Measurements from ENCODE around the gene GHRH.

The GHRH gene

GRCh38 chr20:37301120-37301519 is 39.5 kb upstream of the GHRH start:
- no peak overlapping the region for H3K4me3 ChIP-seq (ENCODE audit: low read depth in 1 of 2, low read length in 2 of 2)
- no peak overlapping the region for H3K27ac ChIP-seq (ENCODE audit: low read depth, low read length)
- no peaks in the 10 kb centered on the region for H3K9me3 ChIP-seq (ENCODE audit: control insufficient read depth in 1 of 2, low read length in 2 of 2)
- H3K4me1 ChIP-seq (ENCODE audit: control insufficient read depth in 1 of 2, insufficient read depth in 2 of 2, low read length in 2 of 2) = peaks cover 15 to 26% of the 10 kb centered on the region in 2 donors
- H3K9ac ChIP-seq (ENCODE audit: low read depth in 1 of 2, low read length in 2 of 2) = no peak overlapping the region
- H3K27me3 ChIP-seq (ENCODE audit: control insufficient read depth in 1 of 2, insufficient read depth in 2 of 2, low read length in 2 of 2) = no peaks in the 10 kb centered on the region
- H3K36me3 ChIP-seq (ENCODE audit: control insufficient read depth in 1 of 2, insufficient read depth in 2 of 2, low read length in 2 of 2) = peaks cover 15 to 37% of the 10 kb centered on the region in 2 donors

- peaks cover 14 to 34% of the 10 kb centered on the region in 2 donors for H3K36me3 ChIP-seq (ENCODE audit: control insufficient read depth in 1 of 2, insufficient read depth in 2 of 2, low read length in 2 of 2)
- no peaks in the 10 kb centered on the region for H3K9me3 ChIP-seq (ENCODE audit: control insufficient read depth in 1 of 2, low read length in 2 of 2)
- H3K9ac ChIP-seq (ENCODE audit: low read depth in 1 of 2, low read length in 2 of 2) = no peak overlapping the region
- peaks cover 27 to 33% of the 10 kb centered on the region in 2 donors for H3K4me1 ChIP-seq (ENCODE audit: control insufficient read depth in 1 of 2, insufficient read depth in 2 of 2, low read length in 2 of 2)
- no peak overlapping the region for H3K27ac ChIP-seq (ENCODE audit: low read depth, low read length)
- H3K4me3 ChIP-seq (ENCODE audit: low read depth in 1 of 2, low read length in 2 of 2) = no peak overlapping the region
- H3K27me3 ChIP-seq (ENCODE audit: control insufficient read depth in 1 of 2, insufficient read depth in 2 of 2, low read length in 2 of 2) = no peaks in the 10 kb centered on the region
Observed at GRCh38 chr20:37299718-37300528, 38.3 kb upstream of the GHRH start.

DNA sequence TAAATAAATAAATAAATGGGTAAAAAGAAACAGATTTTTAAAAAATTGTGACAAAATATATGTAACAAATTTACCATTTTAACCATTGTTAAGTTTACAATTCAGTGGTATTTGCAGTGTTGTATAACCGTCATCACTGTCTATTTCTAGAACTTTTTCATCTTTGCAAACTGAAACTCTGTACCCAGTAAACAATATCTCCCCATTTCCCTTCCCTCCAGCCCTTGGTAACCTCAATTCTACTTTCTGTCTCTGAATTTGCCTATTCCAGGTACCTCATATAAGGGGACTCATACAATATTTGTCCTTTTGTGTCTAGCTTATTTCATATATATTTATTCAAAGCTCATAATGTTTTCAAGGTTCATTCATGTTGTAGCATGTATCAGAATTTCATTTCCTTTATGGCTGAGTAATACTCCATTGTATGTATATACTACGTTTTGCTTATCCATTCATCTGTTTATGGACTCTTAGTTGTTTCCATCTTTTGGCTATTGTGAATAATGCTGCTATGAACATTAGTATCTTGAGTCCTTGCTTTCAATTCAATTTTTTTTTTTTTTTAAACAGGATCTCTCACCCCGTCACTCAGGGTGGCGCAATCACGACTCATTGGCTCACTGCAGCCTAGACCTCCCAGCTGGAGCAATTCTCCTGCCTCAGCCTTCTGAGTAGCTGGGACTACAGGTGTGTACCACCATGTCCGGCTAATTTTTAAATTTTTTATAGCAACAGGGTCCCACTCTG is 36.8 kb upstream of the GHRH start:
- H3K9me3 ChIP-seq (ENCODE audit: control insufficient read depth in 1 of 2, low read length in 2 of 2) = no peaks in the 10 kb centered on the region
- no peak overlapping the region for H3K4me3 ChIP-seq (ENCODE audit: low read depth in 1 of 2, low read length in 2 of 2)
- H3K4me1 ChIP-seq (ENCODE audit: control insufficient read depth in 1 of 2, insufficient read depth in 2 of 2, low read length in 2 of 2) = peaks cover 34 to 38% of the 10 kb centered on the region in 2 donors
- no peak overlapping the region for H3K9ac ChIP-seq (ENCODE audit: low read depth in 1 of 2, low read length in 2 of 2)
- no peaks in the 10 kb centered on the region for H3K27me3 ChIP-seq (ENCODE audit: control insufficient read depth in 1 of 2, insufficient read depth in 2 of 2, low read length in 2 of 2)
- no peak overlapping the region for H3K27ac ChIP-seq (ENCODE audit: low read depth, low read length)
- H3K36me3 ChIP-seq (ENCODE audit: control insufficient read depth in 1 of 2, insufficient read depth in 2 of 2, low read length in 2 of 2) = peaks cover 12 to 34% of the 10 kb centered on the region in 2 donors

DNA sequence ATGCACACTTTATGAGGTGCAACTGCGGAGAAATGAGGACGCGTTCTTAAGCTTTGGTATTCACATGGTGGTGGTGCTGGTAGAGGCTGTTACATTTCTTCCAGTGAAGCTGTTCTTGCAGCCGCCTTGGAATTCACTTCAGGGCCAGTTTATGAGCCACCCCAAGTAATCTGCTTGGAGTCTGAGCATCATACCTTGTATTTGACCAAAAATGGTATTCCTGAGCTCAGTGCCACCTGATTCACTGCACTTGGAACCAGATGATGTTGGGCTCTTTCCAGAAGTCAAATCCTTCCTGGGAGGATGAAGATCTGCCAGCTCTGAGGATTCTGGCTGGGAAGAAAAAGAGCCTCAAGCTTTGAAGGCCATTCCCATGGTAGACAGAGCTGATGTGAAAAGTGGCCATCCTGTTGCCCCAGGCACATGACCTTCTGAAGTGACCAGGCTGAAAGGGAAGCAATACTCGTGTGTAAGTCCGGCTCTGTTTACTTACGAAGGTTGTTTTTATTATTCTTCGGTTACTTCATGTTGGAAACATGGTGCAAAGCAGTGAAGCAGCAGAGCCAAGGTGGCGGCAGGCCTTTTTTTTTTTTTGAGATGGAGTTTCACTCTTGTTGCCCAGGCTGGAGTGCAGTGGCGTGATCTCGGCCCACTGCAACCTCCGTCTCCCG is 35.6 kb upstream of the GHRH start:
- H3K4me3 ChIP-seq (ENCODE audit: low read depth in 1 of 2, low read length in 2 of 2) = no peak overlapping the region
- H3K27me3 ChIP-seq (ENCODE audit: control insufficient read depth in 1 of 2, insufficient read depth in 2 of 2, low read length in 2 of 2) = no peaks in the 10 kb centered on the region
- peaks cover 29 to 38% of the 10 kb centered on the region in 2 donors for H3K4me1 ChIP-seq (ENCODE audit: control insufficient read depth in 1 of 2, insufficient read depth in 2 of 2, low read length in 2 of 2)
- no peaks in the 10 kb centered on the region for H3K9me3 ChIP-seq (ENCODE audit: control insufficient read depth in 1 of 2, low read length in 2 of 2)
- H3K27ac ChIP-seq (ENCODE audit: low read depth, low read length) = no peak overlapping the region
- H3K9ac ChIP-seq (ENCODE audit: low read depth in 1 of 2, low read length in 2 of 2) = no peak overlapping the region
- H3K36me3 ChIP-seq (ENCODE audit: control insufficient read depth in 1 of 2, insufficient read depth in 2 of 2, low read length in 2 of 2) = peaks cover 11 to 32% of the 10 kb centered on the region in 2 donors

DNA sequence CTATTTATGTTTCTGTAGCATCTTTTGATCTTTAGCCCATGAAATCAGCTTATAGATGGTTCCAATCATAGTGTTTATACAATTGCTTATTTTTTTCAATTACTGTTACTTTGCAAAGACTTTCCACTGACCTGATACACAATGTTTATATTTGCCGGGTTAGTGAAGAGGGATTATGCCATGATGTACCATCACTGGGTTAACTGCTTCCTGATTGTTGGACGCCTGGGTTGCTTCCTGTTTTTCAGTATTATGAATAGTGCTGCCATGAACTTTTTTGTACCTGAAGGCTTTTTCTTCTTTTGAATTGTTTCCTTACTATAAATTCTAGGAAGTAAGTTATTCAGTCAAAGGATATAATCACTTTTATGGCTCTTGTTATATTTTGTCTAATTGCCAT is 34.8 kb upstream of the GHRH start:
- peak overlapping the region in 1 of 2 donors; percentile 10 for H3K4me3 ChIP-seq (ENCODE audit: low read depth in 1 of 2, low read length in 2 of 2)
- H3K27me3 ChIP-seq (ENCODE audit: control insufficient read depth in 1 of 2, insufficient read depth in 2 of 2, low read length in 2 of 2) = no peaks in the 10 kb centered on the region
- H3K9me3 ChIP-seq (ENCODE audit: control insufficient read depth in 1 of 2, low read length in 2 of 2) = no peaks in the 10 kb centered on the region
- H3K36me3 ChIP-seq (ENCODE audit: control insufficient read depth in 1 of 2, insufficient read depth in 2 of 2, low read length in 2 of 2) = peaks cover 3 to 24% of the 10 kb centered on the region in 2 donors
- peaks cover 35 to 36% of the 10 kb centered on the region in 2 donors for H3K4me1 ChIP-seq (ENCODE audit: control insufficient read depth in 1 of 2, insufficient read depth in 2 of 2, low read length in 2 of 2)
- H3K27ac ChIP-seq (ENCODE audit: low read depth, low read length) = no peak overlapping the region
- no peak overlapping the region for H3K9ac ChIP-seq (ENCODE audit: low read depth in 1 of 2, low read length in 2 of 2)

GRCh38 chr20:37295595-37295994 is 34.0 kb upstream of the GHRH start:
- H3K9me3 ChIP-seq (ENCODE audit: control insufficient read depth in 1 of 2, low read length in 2 of 2) = no peaks in the 10 kb centered on the region
- H3K4me1 ChIP-seq (ENCODE audit: control insufficient read depth in 1 of 2, insufficient read depth in 2 of 2, low read length in 2 of 2) = peaks cover 38 to 43% of the 10 kb centered on the region in 2 donors
- peaks cover 0 to 18% of the 10 kb centered on the region in 2 donors for H3K36me3 ChIP-seq (ENCODE audit: control insufficient read depth in 1 of 2, insufficient read depth in 2 of 2, low read length in 2 of 2)
- H3K27ac ChIP-seq (ENCODE audit: low read depth, low read length) = no peak overlapping the region
- H3K27me3 ChIP-seq (ENCODE audit: control insufficient read depth in 1 of 2, insufficient read depth in 2 of 2, low read length in 2 of 2) = no peaks in the 10 kb centered on the region
- H3K4me3 ChIP-seq (ENCODE audit: low read depth in 1 of 2, low read length in 2 of 2) = peak overlapping the region; percentile 10 to 23
- peak overlapping the region in 1 of 2 donors; percentile 27 for H3K9ac ChIP-seq (ENCODE audit: low read depth in 1 of 2, low read length in 2 of 2)

DNA sequence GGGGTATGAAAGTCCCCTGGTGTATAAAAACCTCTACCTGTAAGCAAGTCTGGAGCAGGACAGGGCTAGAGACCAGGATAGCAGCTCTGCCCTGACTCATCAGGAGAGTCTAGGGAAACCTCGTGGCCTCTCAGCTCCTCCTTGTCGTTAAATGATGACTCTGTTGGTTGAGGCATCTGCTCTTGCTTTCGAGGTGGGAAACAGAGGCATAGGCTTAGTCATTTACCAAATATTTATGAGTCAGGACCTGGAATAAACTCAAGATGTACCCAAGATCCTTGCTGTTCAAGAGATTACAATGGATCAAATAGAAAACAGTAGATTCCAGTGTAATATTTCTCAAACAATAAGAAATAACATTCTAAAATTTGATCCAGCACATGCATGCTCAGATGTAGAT is 33.4 kb upstream of the GHRH start:
- peak overlapping the region; percentile 20 to 27 for H3K9ac ChIP-seq (ENCODE audit: low read depth in 1 of 2, low read length in 2 of 2)
- H3K27me3 ChIP-seq (ENCODE audit: control insufficient read depth in 1 of 2, insufficient read depth in 2 of 2, low read length in 2 of 2) = no peaks in the 10 kb centered on the region
- H3K36me3 ChIP-seq (ENCODE audit: control insufficient read depth in 1 of 2, insufficient read depth in 2 of 2, low read length in 2 of 2) = peaks cover 0 to 13% of the 10 kb centered on the region in 2 donors
- H3K4me1 ChIP-seq (ENCODE audit: control insufficient read depth in 1 of 2, insufficient read depth in 2 of 2, low read length in 2 of 2) = peaks cover 43 to 44% of the 10 kb centered on the region in 2 donors
- no peak overlapping the region for H3K4me3 ChIP-seq (ENCODE audit: low read depth in 1 of 2, low read length in 2 of 2)
- no peaks in the 10 kb centered on the region for H3K9me3 ChIP-seq (ENCODE audit: control insufficient read depth in 1 of 2, low read length in 2 of 2)
- H3K27ac ChIP-seq (ENCODE audit: low read depth, low read length) = no peak overlapping the region

DNA sequence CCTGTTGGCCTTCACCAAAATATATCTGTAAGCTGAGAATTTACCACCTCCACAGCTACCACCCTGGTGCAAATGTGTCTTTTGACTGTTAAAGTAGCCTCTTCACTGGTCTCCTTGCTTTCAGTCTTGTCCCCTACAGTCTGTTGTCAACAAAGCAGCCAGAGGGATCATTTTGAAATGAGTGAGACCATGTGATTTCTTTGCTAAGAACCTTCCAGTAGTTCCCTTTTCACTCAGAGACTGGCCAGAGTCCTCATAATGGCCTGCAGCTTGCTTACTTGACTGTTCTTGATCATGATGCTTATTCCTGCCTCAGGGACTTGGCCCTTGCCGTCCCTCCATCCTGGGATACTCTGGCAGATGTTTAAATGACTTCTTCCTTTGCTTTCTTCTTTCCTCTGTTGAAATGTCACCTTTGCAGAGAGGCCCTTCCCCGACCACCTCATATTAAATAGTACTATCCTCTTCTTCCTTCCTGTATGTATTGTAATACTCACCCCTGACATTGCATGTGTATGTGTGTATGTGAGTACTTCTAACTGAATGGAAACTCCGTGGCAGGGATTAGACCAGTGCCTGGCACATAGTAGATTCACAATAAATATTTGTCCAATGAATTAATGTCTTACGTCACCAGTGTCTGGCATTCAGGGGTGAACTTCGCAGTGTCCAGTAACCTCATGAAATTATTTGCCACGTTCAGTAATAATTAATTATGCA is 32.8 kb upstream of the GHRH start:
- Histone ChIP-seq H3K4me3 (ENCODE audit: low read depth in 1 of 2, low read length in 2 of 2) (no peak overlapping the region), H3K4me1 (ENCODE audit: control insufficient read depth in 1 of 2, insufficient read depth in 2 of 2, low read length in 2 of 2) (peaks cover 43 to 46% of the 10 kb centered on the region in 2 donors), H3K27me3 (ENCODE audit: control insufficient read depth in 1 of 2, insufficient read depth in 2 of 2, low read length in 2 of 2) (no peaks in the 10 kb centered on the region), H3K9ac (ENCODE audit: low read depth in 1 of 2, low read length in 2 of 2) (peak overlapping the region in 1 of 2 donors; percentile 20), H3K36me3 (ENCODE audit: control insufficient read depth in 1 of 2, insufficient read depth in 2 of 2, low read length in 2 of 2) (peaks cover 0 to 7% of the 10 kb centered on the region in 2 donors), H3K27ac (ENCODE audit: low read depth, low read length) (no peak overlapping the region), H3K9me3 (ENCODE audit: control insufficient read depth in 1 of 2, low read length in 2 of 2) (no peaks in the 10 kb centered on the region)

GRCh38 chr20:37293301-37293943 is 31.8 kb upstream of the GHRH start:
- Histone ChIP-seq H3K27ac (ENCODE audit: low read depth, low read length) (no peak overlapping the region), H3K36me3 (ENCODE audit: control insufficient read depth in 1 of 2, insufficient read depth in 2 of 2, low read length in 2 of 2) (peaks cover 0 to 5% of the 10 kb centered on the region in 2 donors), H3K9ac (ENCODE audit: low read depth in 1 of 2, low read length in 2 of 2) (no peak overlapping the region), H3K27me3 (ENCODE audit: control insufficient read depth in 1 of 2, insufficient read depth in 2 of 2, low read length in 2 of 2) (no peaks in the 10 kb centered on the region), H3K4me1 (ENCODE audit: control insufficient read depth in 1 of 2, insufficient read depth in 2 of 2, low read length in 2 of 2) (peaks cover 43 to 52% of the 10 kb centered on the region in 2 donors), H3K4me3 (ENCODE audit: low read depth in 1 of 2, low read length in 2 of 2) (no peak overlapping the region), H3K9me3 (ENCODE audit: control insufficient read depth in 1 of 2, low read length in 2 of 2) (no peaks in the 10 kb centered on the region)
